A549 treated with AZD9567 at 1 μM for 4 hours (cell line): Measurements from ENCODE around the gene ADI1. TPM values are rescaled to one million over a fixed set of nuclear protein-coding genes. Genes with fewer than 3 reads are reported as not detected.

Experiments
- total RNA-seq: library from RNA; stranded (reverse); fragments of 200-300 nt; extraction: Qiagen RNA extraction; gene quantifications from 5 replicates; pipeline ENCODE4 v1.2.3, GENCODE V29; 2022; ENCODE audit not compliant: insufficient read depth

Gene ADI1
- total RNA-seq: 55.0 to 63.4 TPM (median 61.9 TPM) in 5 replicates

GRCh38 chr2:3519255-3520205, at the start of gene ADI1:
ADI1 (minus strand) TSS chr2:3519531; CDS start chr2:3519487, 44 bp downstream.

GRCh38 chr2:3558205-3559014, 39.1 kb upstream of the ADI1 start, which contains the start of gene RNASEH1:
RNASEH1 (minus strand) TSS chr2:3558333; CDS start chr2:3558260, 73 bp downstream.

Other genes starting within 250 kb of the ADI1 start
- 40.6 to 52.6 TPM (median 42.4 TPM) in 5 replicates for gene EIPR1, start 141.7 kb downstream of the ADI1 start, total RNA-seq
- 64.8 to 73.8 TPM (median 68.4 TPM) in 5 replicates for gene TRAPPC12, start 139.8 kb downstream of the ADI1 start, total RNA-seq
- gene RNASEH1, start 38.8 kb upstream of the ADI1 start, total RNA-seq: 49.2 to 54.3 TPM (median 52.9 TPM) in 5 replicates
- gene RPS7, start 55.7 kb upstream of the ADI1 start, total RNA-seq: 2,754 to 3,123 TPM (median 2,919 TPM) in 5 replicates
- 0.38 to 0.70 TPM (median 0.54 TPM) in 4 of 5 replicates, not detected in the other for gene COLEC11, start 75.6 kb upstream of the ADI1 start, total RNA-seq
- 0.08 to 0.21 TPM in 2 of 5 replicates, not detected in the others for gene ALLC, start 138.7 kb upstream of the ADI1 start, total RNA-seq
- gene DCDC2C, start 184.0 kb upstream of the ADI1 start, total RNA-seq: 0.25 to 0.57 TPM (median 0.39 TPM) in 4 of 5 replicates, not detected in the other